Mesendoderm (in vitro differentiated cells): ENCODE results near the gene GABRG3.

Experiments used
- DNase-seq: peaks from one replicate; pipeline ENCODE4 v3.0.0; 2013
- H2AK5ac ChIP-seq: 2 replicates; pipeline ENCODE4 v1.6.1; 2013; ENCODE audit warnings: low read length, inconsistent platforms
- H2BK120ac ChIP-seq: 2 replicates; pipeline ENCODE4 v1.6.1; 2013; ENCODE audit warnings: low read depth, mild to moderate bottlenecking, low read length, moderate library complexity, mixed read lengths
- H2BK15ac ChIP-seq: replicated peaks from 2 replicates; pipeline ENCODE4 v1.6.1; 2013; ENCODE audit warnings: low read depth, mild to moderate bottlenecking, moderate library complexity
- H2BK5ac ChIP-seq: 2 replicates; pipeline ENCODE4 v1.6.1; 2013; ENCODE audit warnings: low read length, inconsistent platforms
- H3K18ac ChIP-seq: 2 replicates; pipeline ENCODE4 v1.6.1; 2013; ENCODE audit warnings: mild to moderate bottlenecking, low read length, mixed read lengths
- H3K23ac ChIP-seq: one replicate; pipeline ENCODE4 v1.6.1; 2013; ENCODE audit warnings: low read length
- H3K27ac ChIP-seq: 2 replicates; pipeline ENCODE4 v1.5.1; 2013; ENCODE audit warnings: low read depth, mild to moderate bottlenecking, inconsistent platforms, low read length, moderate library complexity
- H3K27me3 ChIP-seq: 2 replicates; pipeline ENCODE4 v1.6.1; 2013; ENCODE audit warnings: low read length, control low read depth, mild to moderate bottlenecking, inconsistent platforms; ENCODE audit not compliant: insufficient read depth, poor library complexity
- H3K36me3 ChIP-seq: 2 replicates; pipeline ENCODE4 v1.6.1; 2013; ENCODE audit warnings: low read length, inconsistent platforms; ENCODE audit not compliant: control insufficient read depth, insufficient read depth
- H3K4ac ChIP-seq: one replicate; pipeline ENCODE4 v1.6.1; 2013; ENCODE audit warnings: low read depth, mild to moderate bottlenecking, low read length, moderate library complexity
- H3K4me1 ChIP-seq: 2 replicates; pipeline ENCODE4 v1.6.1; 2013; ENCODE audit warnings: low read depth, low read length, inconsistent platforms; ENCODE audit not compliant: control insufficient read depth
- H3K4me2 ChIP-seq: 2 replicates; pipeline ENCODE4 v1.6.1; 2013; ENCODE audit warnings: low read length
- H3K4me3 ChIP-seq: 2 replicates; pipeline ENCODE4 v1.5.1; 2013; ENCODE audit warnings: mild to moderate bottlenecking, low read length
- H3K56ac ChIP-seq: one replicate; pipeline ENCODE4 v1.6.1; 2013; ENCODE audit warnings: low read length
- H3K79me1 ChIP-seq: 2 replicates; pipeline ENCODE4 v1.6.1; 2013; ENCODE audit warnings: low read length, inconsistent platforms
- H3K79me2 ChIP-seq: 2 replicates; pipeline ENCODE4 v1.6.1; 2013; ENCODE audit warnings: mild to moderate bottlenecking, low read length; ENCODE audit not compliant: control insufficient read depth, insufficient read depth
- H3K9ac ChIP-seq: 2 replicates; pipeline ENCODE4 v1.6.1; 2013; ENCODE audit warnings: low read length, inconsistent platforms
- H4K5ac ChIP-seq: one replicate; pipeline ENCODE4 v1.6.1; 2013; ENCODE audit warnings: low read length
- H4K8ac ChIP-seq: one replicate; pipeline ENCODE4 v1.6.1; 2013; ENCODE audit warnings: low read depth, mild to moderate bottlenecking, control low read depth, low read length, moderate library complexity
- WGBS: extraction: QIAGEN DNeasy Blood & Tissue Kit; methylation state at CpG from one replicate; pipeline ENCODE4 v1.1.7; 2013; ENCODE audit warnings: low lambda C conversion rate, missing lambda C conversion rate; ENCODE audit not compliant: insufficient coverage; ENCODE audit errors: extremely low coverage; 5-methylcytosine and 5-hydroxymethylcytosine counted together

Gene GABRG3

GRCh38 chr15:27086805-27087204 is 115.8 kb downstream of the GABRG3 start:
- Histone ChIP-seq H2BK15ac (no peak overlapping the region), H4K8ac (no peak overlapping the region), H3K4ac (no peak overlapping the region), H4K5ac (no peak overlapping the region), H3K56ac (no peak overlapping the region), H3K4me1 (no peaks in the 10 kb centered on the region), H3K27ac (no peak overlapping the region), H3K79me1 (no peaks in the 10 kb centered on the region), H3K18ac (no peak overlapping the region), H2BK120ac (no peak overlapping the region), H3K79me2 (no peaks in the 10 kb centered on the region), H3K36me3 (no peaks in the 10 kb centered on the region), H3K23ac (no peak overlapping the region), H3K4me3 (no peak overlapping the region), H3K27me3 (no peaks in the 10 kb centered on the region), H3K9ac (no peak overlapping the region), H3K4me2 (no peak overlapping the region), H2AK5ac (no peak overlapping the region), H2BK5ac (no peak overlapping the region)
- no peak for DNase-seq
- WGBS: no CpG with 5 or more reads among the region's 11 CpGs

DNA sequence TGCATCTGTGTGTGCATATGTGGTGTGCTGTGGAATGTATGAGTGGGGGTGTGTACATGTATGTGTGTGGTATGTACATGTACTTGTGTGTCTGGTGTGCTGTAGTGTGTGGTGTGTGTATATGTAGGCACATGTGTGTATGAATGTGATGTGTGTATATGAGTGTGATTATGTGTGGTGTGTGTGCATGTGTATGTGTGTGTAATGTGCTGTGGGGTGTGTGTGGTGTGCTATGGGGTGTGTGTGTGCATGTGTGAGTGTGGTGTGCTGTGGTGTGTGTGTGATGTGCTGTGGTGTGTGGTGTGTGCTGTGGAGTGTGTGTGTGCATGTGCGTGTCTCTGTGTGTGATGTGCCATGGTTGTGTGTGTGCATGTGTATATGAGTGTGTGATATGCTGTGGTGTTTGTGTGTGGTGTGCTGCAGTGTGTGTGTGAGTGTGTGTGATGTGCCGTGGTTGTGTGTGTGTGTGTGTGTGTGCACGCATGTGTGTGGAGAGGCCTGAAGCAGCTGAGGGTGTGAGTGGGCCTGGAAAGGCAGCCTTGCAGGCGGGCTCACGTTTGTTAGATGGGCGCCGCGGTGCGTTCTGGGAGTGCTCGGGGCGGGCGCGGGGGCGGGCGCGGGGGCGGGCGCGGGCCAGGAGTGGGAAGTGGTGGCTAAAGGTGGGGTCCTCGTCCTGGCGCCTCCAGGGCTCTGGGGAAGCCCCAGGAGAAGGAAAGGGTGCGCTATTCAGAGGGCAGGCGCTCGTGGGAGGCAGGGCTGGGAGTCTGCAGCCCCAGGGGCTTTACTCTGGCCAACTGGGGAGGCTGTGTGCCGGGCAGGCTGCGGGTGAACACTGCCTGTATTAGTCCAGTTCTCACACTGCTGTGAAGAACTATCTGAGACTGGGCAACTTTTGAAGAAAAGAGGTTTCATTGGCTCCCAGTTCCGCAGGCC is 116.9 kb downstream of the GABRG3 start:
- H4K8ac ChIP-seq: no peak overlapping the region
- H3K4me1 ChIP-seq: no peaks in the 10 kb centered on the region
- no peak overlapping the region for H4K5ac ChIP-seq
- H2BK5ac ChIP-seq: no peak overlapping the region
- no peak overlapping the region for H2BK120ac ChIP-seq
- H3K79me1 ChIP-seq: no peaks in the 10 kb centered on the region
- no peak overlapping the region for H3K18ac ChIP-seq
- H2AK5ac ChIP-seq: no peak overlapping the region
- H3K4me2 ChIP-seq: no peak overlapping the region
- no peaks in the 10 kb centered on the region for H3K36me3 ChIP-seq
- H3K4me3 ChIP-seq: no peak overlapping the region
- DNase-seq: no peak
- H3K56ac ChIP-seq: no peak overlapping the region
- no peak overlapping the region for H3K4ac ChIP-seq
- H3K23ac ChIP-seq: no peak overlapping the region
- no peak overlapping the region for H3K9ac ChIP-seq
- no peaks in the 10 kb centered on the region for H3K79me2 ChIP-seq
- no peak overlapping the region for H3K27ac ChIP-seq
- no peaks in the 10 kb centered on the region for H3K27me3 ChIP-seq
- WGBS: no CpG with 5 or more reads among the region's 27 CpGs
- no peak overlapping the region for H2BK15ac ChIP-seq

- Histone ChIP-seq H4K8ac (no peak overlapping the region), H3K4ac (no peak overlapping the region), H3K36me3 (no peaks in the 10 kb centered on the region), H3K9ac (no peak overlapping the region), H3K27me3 (no peaks in the 10 kb centered on the region), H3K79me2 (no peaks in the 10 kb centered on the region), H3K56ac (no peak overlapping the region), H4K5ac (no peak overlapping the region), H3K18ac (no peak overlapping the region), H2AK5ac (no peak overlapping the region), H2BK120ac (no peak overlapping the region), H3K4me2 (no peak overlapping the region), H3K4me3 (no peak overlapping the region), H3K27ac (no peak overlapping the region), H3K4me1 (no peaks in the 10 kb centered on the region), H2BK5ac (no peak overlapping the region), H2BK15ac (no peak overlapping the region), H3K79me1 (no peaks in the 10 kb centered on the region), H3K23ac (no peak overlapping the region)
- no peak for DNase-seq
- WGBS: no CpG with 5 or more reads among the region's 21 CpGs
These were observed 117.7 kb downstream of the GABRG3 start for GRCh38 chr15:27088584-27089232.

GRCh38 chr15:27089233-27089586 is 118.2 kb downstream of the GABRG3 start:
- Histone ChIP-seq H3K23ac (no peak overlapping the region), H4K5ac (no peak overlapping the region), H3K56ac (no peak overlapping the region), H3K9ac (no peak overlapping the region), H3K79me1 (no peaks in the 10 kb centered on the region), H2AK5ac (no peak overlapping the region), H2BK15ac (no peak overlapping the region), H3K36me3 (no peaks in the 10 kb centered on the region), H2BK120ac (no peak overlapping the region), H3K27ac (no peak overlapping the region), H3K4ac (no peak overlapping the region), H3K4me2 (no peak overlapping the region), H3K4me1 (no peaks in the 10 kb centered on the region), H2BK5ac (no peak overlapping the region), H3K18ac (no peak overlapping the region), H4K8ac (no peak overlapping the region), H3K4me3 (no peak overlapping the region), H3K79me2 (no peaks in the 10 kb centered on the region), H3K27me3 (no peaks in the 10 kb centered on the region)
- DNase-seq: no peak
- no CpG with 5 or more reads among the region's 8 CpGs for WGBS

DNA sequence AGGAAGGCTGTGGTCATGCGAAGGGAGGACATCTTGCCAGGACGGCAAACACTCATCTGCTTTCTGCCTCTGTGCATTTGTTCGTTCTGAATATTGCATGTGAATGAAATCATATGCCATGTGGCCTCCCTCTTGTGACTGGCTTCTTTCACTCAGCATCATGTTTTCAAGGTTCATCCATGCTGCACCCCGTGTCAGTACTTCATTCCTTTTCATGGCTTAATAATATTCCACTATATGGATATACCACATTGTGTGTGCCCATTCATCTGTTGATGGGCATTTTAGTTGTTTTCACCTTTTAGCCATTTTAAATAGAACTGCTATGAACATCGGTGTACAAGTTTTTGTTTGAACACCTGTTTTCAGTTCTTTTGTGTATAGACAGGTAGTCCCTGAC is 118.7 kb downstream of the GABRG3 start:
- Histone ChIP-seq H3K4me2 (no peak overlapping the region), H2BK120ac (no peak overlapping the region), H3K27me3 (no peaks in the 10 kb centered on the region), H3K27ac (no peak overlapping the region), H3K79me1 (no peaks in the 10 kb centered on the region), H3K23ac (no peak overlapping the region), H3K4me1 (no peaks in the 10 kb centered on the region), H2AK5ac (no peak overlapping the region), H2BK5ac (no peak overlapping the region), H3K79me2 (no peaks in the 10 kb centered on the region), H3K4ac (no peak overlapping the region), H4K8ac (no peak overlapping the region), H3K4me3 (no peak overlapping the region), H3K36me3 (no peaks in the 10 kb centered on the region), H3K56ac (no peak overlapping the region), H3K18ac (no peak overlapping the region), H2BK15ac (no peak overlapping the region), H4K5ac (no peak overlapping the region), H3K9ac (no peak overlapping the region)
- WGBS: no CpG with 5 or more reads among the region's 5 CpGs
- no peak for DNase-seq
